GM18868 (cell line): Measurements from ENCODE around the gene NHERF2.

Experiments
- ATAC-seq: cut with Tn5 transposase; IDR thresholded peaks from one replicate; pipeline ENCODE4 v1.9.1; 2021; ENCODE audit warnings: mild to moderate bottlenecking, moderate library complexity; ENCODE audit not compliant: unreplicated experiment

The NHERF2 gene

DNA sequence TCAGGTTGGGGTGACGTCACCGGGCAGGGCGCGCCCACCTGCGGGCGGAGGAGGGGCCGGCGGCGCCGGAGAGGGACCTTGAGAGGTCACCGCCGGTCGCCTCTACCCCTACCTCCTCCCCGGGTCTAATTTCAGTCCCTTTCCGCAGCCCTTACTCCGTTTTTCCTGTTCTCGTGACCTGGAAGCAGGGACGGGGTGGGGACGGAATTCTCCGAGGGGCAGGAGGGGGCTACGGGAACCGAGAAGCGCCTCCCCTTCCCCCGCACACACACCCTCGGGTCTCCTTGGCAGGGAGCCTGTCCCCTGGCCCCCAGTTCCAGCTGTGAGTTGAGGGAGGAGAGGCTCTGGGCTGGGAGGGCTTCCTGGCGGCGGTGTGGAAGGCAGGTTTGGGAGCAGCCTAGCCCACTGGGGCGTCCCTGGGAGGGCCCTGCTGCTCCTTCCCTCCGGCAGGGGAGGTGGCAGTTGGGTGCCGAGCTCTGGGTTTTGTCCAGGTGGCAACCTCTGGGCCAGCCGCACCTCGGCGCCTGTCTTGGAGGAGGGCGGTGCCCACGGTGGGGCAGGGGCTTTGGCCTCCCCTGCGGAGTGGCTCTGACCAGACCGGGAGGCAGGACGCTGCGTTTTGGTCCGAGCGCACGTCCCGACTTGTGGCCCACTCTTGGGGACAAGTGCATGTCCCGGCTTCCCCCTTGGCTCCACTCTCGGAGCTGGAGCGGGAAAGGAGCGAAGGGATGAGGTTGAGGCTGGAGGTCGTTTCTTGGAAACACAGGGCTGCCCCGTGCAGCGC, 36.2 kb upstream of the NHERF2 start:
- ATAC-seq, result no peak

DNA sequence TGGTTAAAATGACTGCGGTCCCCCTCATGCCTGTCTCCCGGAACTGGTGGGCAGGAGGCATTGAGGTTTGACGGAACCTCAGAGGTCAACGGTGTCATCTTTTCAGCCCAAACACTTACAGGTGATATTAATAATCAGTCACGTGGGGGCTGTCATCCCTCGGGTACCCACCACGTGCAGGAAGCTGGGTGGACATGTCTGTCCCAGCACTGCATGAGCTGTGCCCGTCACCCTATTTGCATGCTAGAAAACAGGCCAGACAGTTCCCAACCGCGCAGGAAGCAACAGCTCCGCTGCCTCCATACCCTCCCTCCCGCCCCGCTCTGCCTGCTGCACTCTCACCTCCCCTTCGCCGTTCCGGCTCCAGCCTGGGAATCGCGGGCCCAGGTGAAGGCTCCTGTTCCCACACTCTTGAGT, 35.6 kb upstream of the NHERF2 start:
- no peak for ATAC-seq

DNA sequence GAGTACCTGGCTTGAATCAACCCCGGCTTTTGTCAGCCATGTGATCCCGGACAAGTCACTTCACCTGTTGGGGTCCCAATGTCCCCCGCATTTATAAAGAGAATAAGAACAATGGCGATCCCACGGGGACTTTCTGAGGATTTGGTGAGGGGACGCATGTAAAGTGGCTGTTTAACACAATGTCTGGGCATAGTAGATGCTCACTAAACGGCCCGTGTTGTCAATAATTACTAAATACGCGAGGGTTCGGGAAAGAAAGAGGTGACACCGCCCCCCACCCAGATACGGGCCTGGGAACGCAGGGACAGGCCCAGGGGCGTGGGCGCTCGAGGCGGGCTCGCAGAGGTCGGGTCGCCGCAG, 35.1 kb upstream of the NHERF2 start:
- no peak for ATAC-seq

DNA sequence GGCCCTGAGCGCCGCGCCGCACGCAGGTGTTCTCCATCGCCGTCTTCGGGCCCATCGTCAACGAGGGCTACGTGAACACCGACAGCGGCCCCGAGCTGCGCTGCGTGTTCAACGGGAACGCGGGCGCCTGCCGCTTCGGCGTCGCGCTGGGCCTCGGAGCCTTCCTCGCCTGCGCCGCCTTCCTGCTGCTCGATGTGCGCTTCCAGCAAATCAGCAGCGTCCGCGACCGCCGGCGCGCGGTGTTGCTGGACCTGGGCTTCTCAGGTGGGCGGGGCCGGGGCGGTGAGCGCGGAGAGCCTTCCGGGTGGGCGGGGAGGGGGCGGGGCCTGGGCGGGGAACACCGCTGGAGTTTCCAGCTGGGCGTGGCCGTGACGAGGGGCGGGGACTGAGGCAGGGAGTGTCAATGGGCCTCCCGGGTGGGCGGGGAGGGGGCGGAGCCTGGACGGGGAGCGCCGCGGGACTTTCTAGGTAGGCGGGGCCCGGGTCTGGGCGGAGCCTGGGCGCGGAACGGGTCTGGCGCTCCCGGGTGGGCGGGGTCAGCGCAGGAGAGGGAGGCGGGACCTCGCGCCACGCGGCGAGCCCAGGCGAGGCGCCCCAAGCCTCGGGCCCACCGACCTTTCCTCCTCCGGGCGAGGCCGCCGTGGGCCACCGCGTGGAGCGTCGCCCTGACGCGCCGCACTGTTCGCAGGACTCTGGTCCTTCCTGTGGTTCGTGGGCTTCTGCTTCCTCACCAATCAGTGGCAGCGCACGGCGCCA, 34.6 kb upstream of the NHERF2 start:
- ATAC-seq, result peak; percentile 56

DNA sequence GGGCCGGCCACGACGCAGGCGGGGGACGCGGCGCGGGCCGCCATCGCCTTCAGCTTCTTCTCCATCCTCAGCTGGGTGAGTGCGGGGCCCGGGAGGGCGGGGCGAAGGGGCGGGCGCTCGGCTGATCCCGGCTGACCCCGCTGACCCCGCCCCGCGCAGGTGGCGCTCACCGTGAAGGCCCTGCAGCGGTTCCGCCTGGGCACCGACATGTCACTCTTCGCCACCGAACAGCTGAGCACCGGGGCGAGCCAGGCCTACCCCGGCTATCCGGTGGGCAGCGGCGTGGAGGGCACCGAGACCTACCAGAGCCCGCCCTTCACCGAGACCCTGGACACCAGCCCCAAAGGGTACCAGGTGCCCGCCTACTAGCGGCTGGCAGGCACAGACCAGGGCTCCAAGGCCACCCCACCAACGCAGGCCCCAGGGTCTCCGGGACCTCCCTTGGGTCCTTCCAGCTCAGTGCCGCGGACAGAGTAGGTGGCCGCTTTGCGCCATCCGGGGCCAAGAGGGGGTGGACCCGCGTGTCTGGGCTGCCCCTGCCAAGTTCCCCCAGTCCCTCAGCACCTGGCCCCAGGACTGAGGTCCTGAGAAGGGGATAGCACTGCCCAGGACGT, 33.9 kb upstream of the NHERF2 start:
- no peak for ATAC-seq

DNA sequence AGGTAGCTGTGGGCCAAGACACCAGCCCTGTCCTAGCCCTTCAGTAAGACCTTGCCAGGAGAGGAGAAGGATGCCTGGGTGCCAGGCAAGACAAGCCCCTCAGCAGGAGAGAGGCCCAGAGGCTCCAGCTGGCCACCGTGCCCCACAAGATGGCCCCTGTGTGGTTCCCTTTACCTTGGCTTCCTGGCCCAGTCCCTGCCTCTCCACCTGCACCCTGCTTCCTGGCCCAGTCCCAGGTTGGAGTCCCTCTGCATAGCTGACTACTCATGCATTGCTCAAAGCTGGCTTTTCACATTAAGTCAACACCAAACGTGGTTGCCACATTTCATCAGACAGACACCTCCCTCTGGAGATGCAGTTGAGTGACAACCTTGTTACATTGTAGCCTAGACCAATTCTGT, 33.0 kb upstream of the NHERF2 start:
- no peak for ATAC-seq

DNA sequence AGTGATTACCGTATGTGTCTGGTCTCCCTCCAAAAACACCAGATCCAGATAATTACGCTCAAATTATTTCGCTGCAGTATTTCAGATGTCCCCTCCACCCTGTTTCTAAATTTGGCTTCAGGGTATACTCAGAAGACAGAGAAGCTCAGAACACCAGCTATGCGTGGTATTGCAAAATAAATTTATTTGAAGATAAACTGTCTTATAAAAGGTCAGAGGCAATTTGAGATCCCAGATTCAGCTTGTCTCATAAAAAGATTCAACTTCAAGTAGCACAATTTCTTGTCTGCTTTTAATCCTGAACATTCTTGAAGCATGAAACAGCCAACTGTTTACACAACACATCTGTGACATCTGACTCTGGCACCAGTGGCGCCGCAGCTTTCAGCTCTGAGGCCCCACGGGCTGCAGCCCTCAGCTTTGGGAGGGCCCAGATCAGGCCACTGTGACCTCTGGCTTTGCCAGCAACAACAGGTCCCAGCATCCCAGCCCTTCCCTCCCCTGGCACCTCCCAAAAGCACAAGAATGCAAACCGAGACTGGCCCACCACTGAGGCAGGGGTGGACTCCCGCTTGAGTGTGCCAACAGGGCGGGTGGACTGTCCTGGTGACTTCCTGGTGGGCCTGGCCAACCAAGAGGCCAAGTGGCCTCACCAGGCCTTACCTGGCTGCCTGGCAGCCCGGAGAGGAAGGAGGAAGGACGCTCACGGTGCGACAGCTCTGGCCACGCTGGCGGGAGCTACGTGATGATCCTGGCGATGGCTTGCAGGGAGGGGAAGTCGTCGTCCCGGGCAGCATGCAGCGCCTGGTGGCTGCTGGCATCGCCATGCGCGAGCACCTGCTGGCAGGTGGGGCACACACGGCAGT, 29.0 kb upstream of the NHERF2 start:
- ATAC-seq, result no peak

DNA sequence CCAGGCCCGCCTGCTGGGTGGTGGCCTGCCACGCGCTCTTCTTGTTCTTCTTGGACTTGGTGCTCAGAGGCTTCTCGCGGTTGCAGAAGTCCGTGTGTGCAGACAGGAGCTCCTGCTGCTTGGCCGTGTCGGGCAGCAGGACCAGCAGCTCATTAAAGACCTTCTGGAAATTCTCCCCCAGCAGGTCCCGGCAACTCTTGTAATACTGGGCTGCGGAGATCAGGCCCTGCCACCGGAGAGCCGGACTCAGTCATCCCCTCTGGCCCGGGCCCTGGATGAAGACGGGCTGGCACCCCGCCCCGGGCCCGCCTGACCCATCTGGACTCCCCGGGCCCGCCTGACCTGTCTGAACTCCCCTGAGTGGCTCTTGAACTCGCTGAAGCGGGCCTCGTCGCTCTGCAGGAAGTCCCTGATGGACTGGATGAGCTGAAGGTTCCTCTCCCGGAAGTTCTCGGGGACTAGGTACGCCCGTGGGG, 28.3 kb upstream of the NHERF2 start:
- ATAC-seq, result no peak

DNA sequence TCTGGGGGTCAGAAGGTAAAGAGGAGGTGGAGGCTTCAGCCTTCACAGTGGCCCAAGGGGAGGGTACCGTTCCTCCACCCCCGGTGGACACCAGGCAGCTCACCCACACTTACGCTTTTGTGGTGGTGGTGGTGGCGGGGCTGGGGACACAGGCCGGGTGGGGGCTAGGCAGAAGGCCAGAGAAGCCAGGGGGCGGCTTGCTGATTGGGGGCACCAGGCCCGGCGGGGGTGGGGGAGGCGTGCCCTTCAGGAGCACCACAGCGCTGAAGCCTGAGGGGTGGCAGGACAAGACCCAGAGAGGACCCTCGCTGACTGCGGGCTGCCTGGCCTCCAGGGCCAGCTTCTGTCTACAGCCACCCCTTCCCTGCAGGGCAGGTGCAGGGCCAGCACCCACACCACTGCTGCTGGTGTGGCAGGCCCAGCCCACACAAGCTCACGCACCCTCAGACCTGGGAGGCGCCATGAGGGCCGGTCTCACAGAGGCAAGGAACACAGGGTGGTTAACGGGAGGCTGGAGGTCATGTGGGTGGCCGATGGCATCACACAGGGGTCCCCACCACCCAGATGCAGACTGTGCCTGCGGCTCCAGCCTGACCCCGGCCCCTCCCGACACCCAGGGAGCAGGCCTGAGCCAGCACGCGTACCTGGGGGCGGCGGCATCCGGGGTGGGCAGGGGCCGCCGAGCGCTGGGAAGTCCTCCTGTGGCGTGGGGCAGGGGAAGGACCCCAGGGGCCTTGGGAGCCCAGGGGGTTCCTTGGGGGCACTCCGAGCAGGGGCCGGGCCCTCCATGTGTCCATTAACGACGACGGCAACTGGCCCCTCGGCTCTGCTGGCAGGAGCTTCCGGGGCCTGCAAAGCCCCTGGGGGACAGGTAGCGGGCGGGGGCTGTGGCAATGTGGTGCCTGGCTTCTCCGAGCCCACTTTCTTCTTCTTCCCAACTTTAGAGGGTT, 27.6 kb upstream of the NHERF2 start:
- ATAC-seq, result no peak

DNA sequence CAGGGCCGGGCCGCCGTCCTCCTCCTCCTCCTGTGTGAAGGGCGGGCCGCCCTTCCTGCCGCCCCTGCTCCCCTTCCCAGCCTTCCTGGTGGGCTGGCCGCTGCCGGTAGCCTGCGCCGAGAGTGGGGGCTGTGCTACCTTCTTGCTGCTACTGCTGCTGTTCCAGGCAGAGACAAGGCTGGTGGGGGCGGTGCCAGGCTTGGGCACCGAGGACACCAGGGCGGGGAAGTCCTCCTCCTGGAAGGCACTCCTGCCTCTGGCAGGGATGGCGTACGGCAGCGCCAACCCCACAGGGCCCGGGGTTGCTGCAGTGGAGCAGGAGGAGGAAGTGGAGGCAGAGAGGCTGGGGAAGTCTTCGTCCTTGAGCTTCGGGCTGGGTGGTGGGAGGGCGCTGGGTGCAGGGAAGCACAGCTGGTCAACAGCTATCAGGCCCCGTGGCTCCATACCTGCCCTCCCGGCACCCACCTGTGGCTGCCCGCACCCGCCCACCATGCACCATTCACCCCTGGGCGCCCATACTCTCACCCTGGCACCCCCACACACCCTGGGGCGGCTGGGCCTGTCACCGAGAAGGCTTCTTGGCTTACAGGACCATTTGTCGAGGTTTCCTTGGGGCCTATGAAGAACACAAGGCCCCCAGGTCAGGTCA, 26.7 kb upstream of the NHERF2 start:
- no peak for ATAC-seq

DNA sequence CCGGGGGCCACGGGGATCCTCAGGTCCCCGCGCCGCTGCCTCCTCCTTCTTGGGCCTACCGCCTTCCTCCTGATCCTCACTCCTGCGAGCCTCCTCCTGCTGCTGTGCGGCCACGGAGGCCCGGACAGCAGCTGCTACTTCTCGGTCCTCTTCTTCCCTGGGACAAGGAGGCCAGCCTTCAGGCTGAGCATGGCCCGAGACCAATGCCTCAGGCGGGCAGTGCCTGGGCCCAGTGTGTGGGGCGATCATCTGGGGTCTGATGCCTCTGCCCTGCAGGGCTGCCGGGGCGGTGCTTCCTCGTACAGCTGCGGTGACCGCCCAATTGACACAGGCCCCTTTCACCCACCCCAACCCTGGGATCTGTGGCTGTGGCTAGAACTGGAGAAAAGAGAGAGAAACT, 25.7 kb upstream of the NHERF2 start:
- ATAC-seq, result no peak

DNA sequence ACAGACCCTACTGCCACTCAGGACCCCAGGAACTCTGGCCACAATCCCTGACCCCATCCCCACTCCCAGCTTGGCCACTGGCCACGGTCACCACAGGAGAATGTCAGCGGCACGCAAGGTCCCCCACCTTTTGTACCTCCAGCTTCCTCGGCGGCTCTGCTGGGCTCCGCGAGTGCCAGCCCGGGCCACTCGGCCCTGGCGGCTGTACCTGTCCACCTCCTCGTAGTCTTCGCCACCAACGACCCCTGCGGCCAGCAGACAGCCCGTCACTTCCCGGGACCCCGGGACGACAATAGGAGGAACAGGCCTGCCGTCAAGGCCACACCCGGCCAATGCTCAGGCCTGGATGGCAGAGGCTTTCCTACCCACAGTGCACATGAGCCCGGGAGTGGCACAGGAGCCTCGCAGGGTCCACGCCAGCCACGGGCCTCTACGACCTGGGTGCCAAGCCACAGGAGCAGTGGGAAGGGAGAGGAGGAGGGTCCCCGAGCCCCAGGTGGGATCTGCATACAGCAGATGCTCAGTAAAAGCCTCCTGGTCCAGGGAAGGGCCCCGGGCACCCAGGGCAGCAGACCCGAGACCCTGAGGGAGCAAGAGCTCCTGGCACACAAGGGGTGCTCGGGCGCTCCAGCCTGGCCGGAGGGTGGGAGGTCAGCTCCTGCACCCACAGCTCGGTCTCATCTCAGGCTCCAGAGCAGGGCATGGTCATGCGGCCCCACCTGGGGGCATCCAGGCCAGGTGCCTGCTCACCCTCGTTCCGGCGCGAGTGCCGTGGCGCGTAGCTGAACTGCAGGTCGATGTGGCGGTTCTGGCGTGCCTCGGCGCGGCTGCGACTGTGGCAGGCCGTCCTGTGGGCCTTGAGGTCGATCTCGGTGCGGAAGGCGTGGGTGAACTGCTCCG, 25.0 kb upstream of the NHERF2 start:
- no peak for ATAC-seq

DNA sequence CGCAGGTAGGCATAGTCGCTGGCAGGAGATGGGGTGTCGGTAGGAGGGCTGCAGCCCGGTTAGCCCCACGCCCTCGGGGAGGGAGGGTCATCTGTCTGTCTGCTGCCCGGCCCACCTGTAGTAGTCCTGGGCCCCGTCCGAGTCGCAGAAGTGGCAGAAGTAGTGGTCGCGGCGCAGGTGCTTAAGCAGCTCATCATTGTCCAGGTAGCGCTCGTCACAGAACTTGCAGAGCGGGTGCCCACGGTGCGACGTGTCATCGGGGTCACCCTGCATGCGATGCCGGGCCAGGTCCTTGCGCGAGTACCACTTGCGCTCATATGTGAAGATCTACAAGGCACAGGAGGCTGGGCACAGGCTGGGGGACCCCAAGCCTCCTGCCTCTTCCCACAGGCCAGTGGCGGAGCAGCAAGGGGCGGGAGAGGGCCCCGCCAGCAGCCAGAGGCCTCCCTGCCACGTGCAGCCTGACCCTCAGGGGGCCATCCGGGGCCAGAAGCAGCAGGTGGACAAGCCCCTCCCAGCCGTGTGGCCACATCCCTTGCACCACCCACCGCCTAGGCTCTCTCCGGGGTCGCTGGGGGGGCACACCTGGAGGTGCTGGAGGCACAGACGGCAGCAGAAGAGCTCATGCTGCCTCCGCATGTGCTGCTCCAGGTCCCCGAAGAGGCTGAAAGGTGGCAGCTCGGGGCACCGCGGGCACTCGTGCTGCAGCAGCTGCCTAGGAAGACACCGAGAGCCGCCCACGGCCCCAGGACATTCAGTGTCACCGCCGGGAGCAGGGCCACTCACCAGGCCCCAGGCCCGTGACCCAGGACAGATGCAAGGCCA, 24.1 kb upstream of the NHERF2 start:
- no peak for ATAC-seq

DNA sequence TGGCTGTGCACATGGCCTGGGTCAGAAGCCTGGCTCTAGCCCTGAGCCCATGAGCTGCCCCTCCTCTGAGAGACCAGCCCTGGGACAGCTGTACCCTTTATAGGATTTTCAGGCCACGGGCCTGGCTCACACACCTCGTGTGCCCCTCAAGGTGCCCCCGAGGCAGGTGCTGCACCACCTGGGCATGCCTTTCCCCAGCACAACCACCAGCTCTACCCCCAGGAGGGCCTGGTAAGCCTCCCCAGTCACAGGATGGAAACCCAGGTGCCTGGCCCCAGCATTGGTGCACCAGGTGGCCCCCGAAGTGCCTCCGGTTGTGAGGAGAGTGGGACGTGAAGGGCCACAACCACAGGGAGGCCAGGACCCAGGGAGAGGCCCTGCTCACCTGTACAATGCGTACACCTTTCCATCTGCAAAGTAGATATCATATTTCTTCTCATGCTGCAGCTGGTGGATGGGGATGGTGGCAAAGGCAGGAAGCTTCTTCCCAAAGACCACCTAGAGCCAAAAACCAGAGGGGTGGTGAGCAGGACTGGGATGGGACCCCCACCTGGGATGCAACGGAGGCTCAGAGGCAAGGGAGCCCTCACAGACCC, 23.4 kb upstream of the NHERF2 start:
- no peak for ATAC-seq

DNA sequence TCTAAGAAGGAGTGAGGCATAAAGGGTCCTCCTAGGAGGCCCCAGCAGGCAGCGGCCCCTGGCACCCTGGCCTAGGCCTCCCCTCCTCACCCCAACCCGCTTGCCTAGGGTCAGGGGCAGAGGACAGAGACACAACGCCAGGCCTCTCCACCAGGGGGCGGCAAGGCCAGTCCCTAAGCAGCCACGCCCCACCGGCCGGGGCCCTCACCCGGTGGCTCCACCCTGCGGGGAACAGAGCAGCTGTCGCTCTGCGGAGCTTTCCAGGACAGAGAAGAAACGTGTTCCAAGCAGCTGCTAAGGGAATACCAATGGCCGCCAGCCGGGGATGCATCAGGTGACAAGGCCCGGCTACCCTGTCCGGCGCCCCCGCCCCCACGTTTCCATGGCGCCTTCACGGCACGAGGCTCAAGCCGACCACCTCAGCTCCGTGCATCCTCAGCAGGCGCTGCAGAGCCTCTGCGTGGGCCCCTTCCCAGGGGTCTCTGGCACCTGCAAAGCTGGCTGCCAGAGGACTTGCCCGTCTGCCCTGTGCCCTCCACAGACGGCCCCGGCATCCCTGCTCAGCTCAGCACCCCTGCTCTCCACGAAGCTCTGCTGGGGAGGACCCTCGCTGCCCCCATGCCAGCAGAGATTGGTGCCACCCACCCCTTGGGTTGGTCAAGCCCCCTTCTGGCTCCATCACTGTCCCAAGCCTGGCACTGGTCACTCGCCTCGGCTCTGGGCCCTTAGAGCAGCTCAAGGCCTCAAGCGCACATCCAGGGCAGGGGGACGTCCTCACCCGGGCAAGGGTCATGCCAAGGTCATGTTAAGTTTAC, 22.7 kb upstream of the NHERF2 start:
- ATAC-seq, result peak; percentile 68

DNA sequence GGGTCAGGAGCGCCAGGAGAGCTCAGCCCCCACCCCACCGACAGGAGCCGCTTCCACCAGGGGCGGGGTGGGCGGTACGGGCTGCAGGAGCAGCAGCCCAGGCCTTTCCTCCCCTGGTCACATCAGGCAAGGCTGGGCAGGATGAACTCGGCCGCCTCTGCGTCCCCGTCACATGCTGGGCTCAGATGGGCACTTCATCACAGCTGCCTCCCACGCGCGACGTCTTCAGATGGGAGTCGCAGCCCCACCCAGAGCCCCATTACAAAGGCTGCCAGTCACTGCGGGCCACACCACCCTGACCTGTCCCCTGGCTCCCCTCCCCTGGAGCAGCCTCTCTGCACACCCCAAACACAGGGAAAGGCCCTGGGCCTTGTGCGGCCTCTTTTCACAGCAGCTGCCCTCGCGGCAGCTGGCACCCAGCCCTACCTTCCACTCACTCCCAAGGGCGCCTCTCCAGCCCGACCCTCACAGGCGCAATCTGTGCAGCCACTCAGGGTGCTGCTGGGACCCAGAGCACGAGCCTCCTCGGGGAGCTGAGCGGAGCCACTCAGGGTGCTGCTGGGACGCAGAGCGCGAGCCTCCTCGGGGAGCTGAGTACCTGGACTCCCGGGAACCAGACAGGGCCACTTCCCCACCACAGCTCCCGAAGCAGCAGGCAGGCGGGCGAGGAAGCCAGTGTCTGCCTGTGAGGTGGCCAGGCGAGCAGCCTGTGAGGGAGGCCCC, 21.7 kb upstream of the NHERF2 start:
- no peak for ATAC-seq
